Activated naive CD8-positive, alpha-beta T cell treated with anti-CD3 and anti-CD28 coated beads for 36 hours (primary cell): ENCODE measurements around the gene CELF2. TPM values are rescaled to one million over a fixed set of nuclear protein-coding genes. Genes with fewer than 3 reads are reported as not detected.

Experiments used
- DNase-seq: peaks from one replicate; pipeline ENCODE4 v3.0.0; 2021
- H3K27ac Mint-ChIP-seq: one replicate; pipeline ENCODE4 v1.8.0; 2022; ENCODE audit warnings: mild to moderate bottlenecking, moderate library complexity, mixed read lengths
- H3K27me3 Mint-ChIP-seq: one replicate; pipeline ENCODE4 v1.8.0; 2022; ENCODE audit warnings: mild to moderate bottlenecking, mixed read lengths
- H3K36me3 Mint-ChIP-seq: one replicate; pipeline ENCODE4 v1.8.0; 2021; ENCODE audit warnings: mild to moderate bottlenecking, mixed read lengths
- H3K4me1 Mint-ChIP-seq: one replicate; pipeline ENCODE4 v1.8.0; 2021; ENCODE audit warnings: mixed read lengths
- H3K4me3 Mint-ChIP-seq: one replicate; pipeline ENCODE4 v1.8.0; 2022; ENCODE audit warnings: mild to moderate bottlenecking, moderate library complexity, mixed read lengths
- H3K9me3 Mint-ChIP-seq: one replicate; pipeline ENCODE4 v1.8.0; 2022; ENCODE audit warnings: mixed read lengths
- total RNA-seq, 2 experiments: library from RNA; stranded (reverse); gene quantifications; one replicate each; pipeline ENCODE4 v1.2.3, GENCODE V29; 2021

Gene CELF2
- total RNA-seq, 2 experiments from 2014 or later = 137 to 139 TPM

DNA sequence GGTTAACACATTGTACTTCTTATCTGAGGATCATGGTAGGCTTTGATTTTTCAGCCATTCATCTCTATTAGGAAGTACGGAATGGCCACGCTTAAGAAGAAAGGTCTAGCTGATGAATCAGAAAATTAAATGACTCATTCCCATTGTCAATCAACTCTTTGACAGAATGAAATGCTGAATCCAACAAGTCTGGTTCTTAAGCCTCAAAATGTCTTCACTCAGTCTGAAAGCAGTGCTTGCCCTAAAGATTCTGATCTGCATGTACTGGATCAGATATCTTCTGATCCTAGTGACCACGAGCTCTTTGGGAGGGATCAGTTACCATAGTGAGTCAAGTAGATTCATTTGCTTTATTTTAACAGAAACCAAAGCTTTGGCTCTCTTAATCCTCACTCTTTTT is 5.7 kb upstream of the CELF2 start:
- no peaks in the 10 kb centered on the region for H3K36me3 Mint-ChIP-seq
- no peak for DNase-seq
- H3K4me3 Mint-ChIP-seq = no peak overlapping the region
- no peaks in the 10 kb centered on the region for H3K9me3 Mint-ChIP-seq
- H3K27ac Mint-ChIP-seq = no peak overlapping the region
- H3K27me3 Mint-ChIP-seq = peaks cover 85% of the 10 kb centered on the region
- H3K4me1 Mint-ChIP-seq = peaks cover 11% of the 10 kb centered on the region

DNA sequence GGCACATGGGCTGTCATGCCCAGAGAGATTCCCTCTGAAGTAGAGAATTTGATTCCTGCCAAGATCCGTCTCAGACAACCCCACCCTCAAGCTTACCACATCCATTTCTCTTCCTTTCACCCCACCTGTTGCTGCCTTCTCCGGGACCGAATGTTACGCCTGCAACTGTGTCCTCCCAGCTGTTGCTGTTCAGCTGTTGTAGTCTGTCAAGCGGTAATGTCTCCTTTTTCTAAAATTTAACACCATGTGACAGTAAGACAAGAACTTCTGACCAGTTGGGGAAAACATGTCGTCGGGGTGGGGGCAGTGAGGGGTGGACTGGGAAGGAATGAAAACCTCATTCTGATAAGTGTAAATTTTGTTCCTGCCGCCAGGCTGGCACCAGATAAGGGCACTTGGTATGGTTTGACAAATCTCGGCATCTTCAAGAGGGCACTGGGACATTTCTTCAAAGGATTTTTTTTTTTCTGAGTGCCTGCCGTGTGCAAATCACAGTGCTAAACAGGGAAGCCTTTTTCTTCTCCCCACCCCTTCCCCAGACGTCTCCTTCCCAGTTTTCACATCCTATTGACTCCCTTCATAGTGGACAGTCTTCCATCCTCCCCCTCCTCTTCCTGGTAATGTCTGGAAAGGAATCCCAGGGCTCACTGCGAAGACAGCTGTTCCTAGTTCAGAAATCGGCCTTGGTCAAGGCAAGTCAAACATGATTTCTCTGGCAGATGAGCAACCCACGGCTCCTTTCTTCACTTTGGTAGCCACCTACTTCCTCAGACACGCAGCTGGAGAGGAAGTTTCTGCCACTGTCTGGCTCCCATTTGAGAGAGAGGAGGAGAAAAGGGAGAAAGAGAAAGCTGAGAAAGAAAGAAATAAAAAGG is 5.0 kb upstream of the CELF2 start:
- peaks cover 86% of the 10 kb centered on the region for H3K27me3 Mint-ChIP-seq
- H3K27ac Mint-ChIP-seq = no peak overlapping the region
- H3K4me1 Mint-ChIP-seq = peaks cover 15% of the 10 kb centered on the region
- H3K36me3 Mint-ChIP-seq = no peaks in the 10 kb centered on the region
- no peak overlapping the region for H3K4me3 Mint-ChIP-seq
- no peaks in the 10 kb centered on the region for H3K9me3 Mint-ChIP-seq
- no peak for DNase-seq

DNA sequence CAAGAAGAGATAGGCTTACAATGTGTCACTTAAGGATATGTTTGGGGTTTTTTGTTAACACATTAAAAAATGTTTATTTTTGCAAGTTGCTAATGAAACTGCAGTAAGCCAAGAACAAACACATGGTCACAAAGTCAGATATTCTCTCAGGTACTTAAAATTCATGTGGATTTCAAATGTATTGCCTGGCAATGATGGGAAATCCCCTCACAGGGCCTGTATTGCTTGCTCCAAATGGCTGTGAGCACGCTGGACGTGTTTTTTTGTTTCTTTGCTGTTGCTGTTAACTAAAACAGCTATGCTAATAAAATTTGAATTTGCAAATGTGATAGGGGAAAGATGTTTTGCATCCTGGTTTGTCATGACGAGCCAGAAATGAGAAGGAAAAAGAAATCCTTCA is 3.8 kb upstream of the CELF2 start:
- peaks cover 78% of the 10 kb centered on the region for H3K27me3 Mint-ChIP-seq
- H3K4me3 Mint-ChIP-seq = no peak overlapping the region
- no peaks in the 10 kb centered on the region for H3K36me3 Mint-ChIP-seq
- no peak for DNase-seq
- H3K4me1 Mint-ChIP-seq = peaks cover 15% of the 10 kb centered on the region
- H3K9me3 Mint-ChIP-seq = no peaks in the 10 kb centered on the region
- no peak overlapping the region for H3K27ac Mint-ChIP-seq

DNA sequence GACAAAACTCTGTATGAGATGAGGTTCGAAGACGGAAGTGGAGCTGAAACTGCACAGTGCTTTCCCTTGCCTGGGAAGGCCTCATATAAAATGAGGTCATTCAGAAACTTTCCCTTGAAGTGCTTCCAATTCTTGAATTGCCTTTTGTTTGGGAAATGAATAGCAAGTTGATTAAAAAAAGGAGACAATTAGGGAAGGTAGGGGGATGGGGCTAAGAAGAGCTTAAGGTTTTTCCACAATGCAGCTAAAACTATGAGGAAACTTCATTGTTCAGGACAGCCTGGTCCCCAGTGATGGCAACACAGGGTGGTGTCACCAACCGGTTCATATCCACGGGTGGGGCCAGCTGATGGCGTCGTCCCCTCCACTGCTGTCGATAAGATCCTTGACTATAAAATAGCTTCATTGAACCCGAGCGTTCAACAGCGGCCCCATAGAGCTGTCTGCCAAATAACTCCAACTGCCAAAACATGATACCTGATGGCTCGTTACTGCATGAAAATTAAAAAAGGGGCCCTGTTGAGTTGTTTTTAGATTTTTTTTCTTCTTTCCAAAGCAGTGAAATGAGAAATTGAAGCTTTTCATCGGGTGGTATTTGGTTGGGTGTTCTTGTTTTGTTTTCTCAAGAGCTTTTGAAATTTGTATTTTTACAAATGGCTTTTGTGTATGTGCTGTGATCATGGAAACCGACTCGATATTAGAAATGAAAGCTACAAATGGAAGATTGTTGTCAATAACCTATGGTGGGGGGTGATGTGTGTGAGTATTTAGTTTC is 2.8 kb upstream of the CELF2 start:
- H3K4me3 Mint-ChIP-seq = no peak overlapping the region

DNA sequence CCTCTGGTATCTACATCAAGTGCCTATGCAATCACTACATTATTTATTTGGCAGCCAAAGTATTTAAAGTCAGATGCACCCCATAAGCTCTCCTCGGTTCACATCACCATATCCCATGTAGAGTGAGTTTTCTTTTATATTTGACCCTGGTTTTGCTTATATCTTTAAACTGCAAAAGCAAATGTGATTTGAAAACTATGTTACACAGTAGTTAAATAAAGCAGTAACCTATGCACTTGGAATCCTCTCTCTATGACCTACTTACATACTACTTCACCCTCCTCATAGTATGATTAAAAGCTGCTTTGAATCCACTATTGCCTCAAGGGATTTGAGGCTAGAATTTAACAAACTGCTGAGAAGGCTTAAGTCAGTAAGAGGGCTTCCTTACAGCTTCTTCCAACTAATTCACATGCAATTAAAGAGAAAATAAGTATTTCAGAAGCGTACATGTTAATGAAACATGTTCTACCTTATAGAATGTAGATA is 2.2 kb upstream of the CELF2 start:
- no peaks in the 10 kb centered on the region for H3K9me3 Mint-ChIP-seq
- H3K27me3 Mint-ChIP-seq = peaks cover 84% of the 10 kb centered on the region
- H3K36me3 Mint-ChIP-seq = no peaks in the 10 kb centered on the region
- H3K4me3 Mint-ChIP-seq = no peak overlapping the region
- no peak for DNase-seq
- no peak overlapping the region for H3K27ac Mint-ChIP-seq
- peaks cover 15% of the 10 kb centered on the region for H3K4me1 Mint-ChIP-seq

More for the DNA sequence above, 2.8 kb upstream of the CELF2 start:
- H3K36me3 Mint-ChIP-seq = no peaks in the 10 kb centered on the region
- H3K27ac Mint-ChIP-seq = no peak overlapping the region
- H3K27me3 Mint-ChIP-seq = peaks cover 84% of the 10 kb centered on the region
- no peak for DNase-seq
- no peaks in the 10 kb centered on the region for H3K9me3 Mint-ChIP-seq
- peaks cover 17% of the 10 kb centered on the region for H3K4me1 Mint-ChIP-seq

GRCh38 chr10:11017000-11017569 is 587 bp upstream of the CELF2 start:
- no peaks in the 10 kb centered on the region for H3K9me3 Mint-ChIP-seq
- H3K4me1 Mint-ChIP-seq = peaks cover 14% of the 10 kb centered on the region
- H3K27me3 Mint-ChIP-seq = peaks cover 83% of the 10 kb centered on the region
- no peaks in the 10 kb centered on the region for H3K36me3 Mint-ChIP-seq
- H3K27ac Mint-ChIP-seq = no peak overlapping the region
- DNase-seq = no peak
- H3K4me3 Mint-ChIP-seq = peak overlapping the region; percentile 61

DNA sequence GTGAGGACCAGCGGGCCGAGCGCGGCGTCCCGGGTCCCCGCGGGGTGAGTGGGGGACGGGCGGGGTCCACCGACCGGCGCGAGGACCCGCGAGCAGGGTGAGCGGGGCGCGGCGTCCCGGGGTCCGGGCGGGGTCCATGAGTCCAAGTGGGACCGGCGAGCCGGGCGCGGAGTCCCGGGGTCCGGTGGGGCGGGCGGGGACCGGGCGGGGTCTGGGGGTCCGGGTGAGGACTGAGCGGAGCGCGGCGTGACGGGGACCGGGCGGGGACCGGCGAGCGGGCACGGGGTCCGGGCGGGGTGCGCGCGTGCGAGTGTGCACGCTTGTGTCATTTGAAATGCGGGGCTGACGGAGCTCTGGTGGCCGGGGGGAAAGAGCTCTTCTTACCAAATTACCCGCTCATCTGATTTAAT is 765 bp downstream of the CELF2 start:
- Mint-ChIP-seq H3K27me3 (peaks cover 81% of the 10 kb centered on the region), H3K9me3 (no peaks in the 10 kb centered on the region), H3K36me3 (no peaks in the 10 kb centered on the region), H3K4me1 (peaks cover 12% of the 10 kb centered on the region), H3K4me3 (peak overlapping the region; percentile 76), H3K27ac (peak overlapping the region; percentile 12)
- peak; percentile 22 for DNase-seq

DNA sequence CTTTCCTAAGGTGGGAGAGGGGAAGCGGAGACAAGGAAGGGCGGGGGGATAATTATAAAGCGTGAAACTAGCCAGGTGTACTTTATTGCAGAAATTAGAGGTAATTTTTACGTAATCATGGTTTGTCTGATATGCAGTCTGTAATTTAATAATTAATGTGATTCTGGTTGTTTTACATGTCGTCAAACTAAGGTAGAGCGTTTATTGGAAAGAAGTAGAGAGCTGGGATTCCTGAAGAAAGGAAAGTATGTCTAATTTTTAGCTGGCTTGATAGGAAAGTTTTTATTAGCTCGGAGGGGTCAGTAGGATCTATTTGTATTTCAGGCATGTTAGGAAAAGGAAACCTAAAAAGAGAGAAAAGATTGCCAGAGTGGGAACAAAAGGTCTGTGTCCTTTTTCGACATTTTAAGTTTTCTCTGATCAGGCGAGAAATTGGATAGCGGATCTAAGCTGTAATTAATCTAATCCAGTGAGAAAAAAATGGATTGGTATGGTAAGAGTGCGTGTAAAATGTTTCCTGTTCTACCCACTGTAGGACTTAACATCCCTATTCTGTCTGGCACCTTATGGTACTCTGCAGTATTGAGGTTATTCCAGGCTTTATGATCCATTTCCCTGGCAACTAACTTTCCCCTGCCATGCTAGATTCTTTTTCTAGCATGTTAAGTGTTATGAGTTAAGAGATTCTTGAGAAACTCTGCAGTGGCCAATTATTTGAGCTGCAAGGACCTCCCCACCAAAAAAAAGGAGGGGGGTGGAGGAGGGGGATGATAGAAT is 1.4 kb downstream of the CELF2 start:
- Mint-ChIP-seq H3K27ac (peak overlapping the region; percentile 12), H3K9me3 (no peaks in the 10 kb centered on the region), H3K27me3 (peaks cover 77% of the 10 kb centered on the region), H3K4me1 (peaks cover 12% of the 10 kb centered on the region), H3K36me3 (no peaks in the 10 kb centered on the region), H3K4me3 (peak overlapping the region; percentile 76)
- DNase-seq = no peak

DNA sequence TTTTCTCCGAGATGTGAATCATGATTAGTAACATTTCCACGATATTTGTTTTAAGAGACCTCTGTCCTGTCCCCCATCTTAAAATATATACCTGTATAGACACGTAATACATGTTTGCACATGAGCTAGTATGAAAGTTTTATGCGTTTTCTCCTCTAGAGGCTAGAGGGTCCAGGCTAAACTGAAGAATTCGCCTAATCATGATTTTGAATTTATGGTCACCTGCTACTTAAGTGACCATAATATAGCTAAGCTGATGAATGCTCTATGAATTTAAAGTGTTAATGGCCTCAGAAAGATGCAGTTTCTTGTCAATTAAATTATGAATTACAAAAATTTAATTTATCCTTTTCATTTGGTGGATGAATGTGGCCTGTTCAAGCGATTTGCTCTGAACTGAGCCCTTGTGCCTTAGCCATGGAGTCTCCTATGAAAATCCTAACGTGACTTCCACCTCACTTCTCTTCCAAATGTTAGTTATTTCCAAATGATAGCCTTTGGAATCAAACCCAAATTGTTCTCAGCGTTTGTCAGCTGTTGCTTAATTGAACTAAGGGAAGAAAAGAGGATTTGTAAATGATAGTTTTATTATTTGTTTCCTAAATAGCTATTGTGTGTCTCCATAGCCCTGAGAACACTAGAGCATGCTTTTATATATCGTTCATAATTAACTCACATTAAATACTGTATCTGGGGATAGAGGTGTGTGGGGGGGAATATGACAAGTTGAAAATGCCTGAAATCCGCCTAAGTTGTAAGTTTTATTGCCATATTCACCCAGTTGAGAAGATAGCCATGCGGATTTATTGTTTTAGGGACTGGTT is 2.3 kb downstream of the CELF2 start:
- Mint-ChIP-seq H3K27ac (no peak overlapping the region), H3K4me3 (no peak overlapping the region), H3K4me1 (peaks cover 12% of the 10 kb centered on the region), H3K27me3 (peaks cover 69% of the 10 kb centered on the region), H3K9me3 (no peaks in the 10 kb centered on the region), H3K36me3 (no peaks in the 10 kb centered on the region)
- DNase-seq = no peak

DNA sequence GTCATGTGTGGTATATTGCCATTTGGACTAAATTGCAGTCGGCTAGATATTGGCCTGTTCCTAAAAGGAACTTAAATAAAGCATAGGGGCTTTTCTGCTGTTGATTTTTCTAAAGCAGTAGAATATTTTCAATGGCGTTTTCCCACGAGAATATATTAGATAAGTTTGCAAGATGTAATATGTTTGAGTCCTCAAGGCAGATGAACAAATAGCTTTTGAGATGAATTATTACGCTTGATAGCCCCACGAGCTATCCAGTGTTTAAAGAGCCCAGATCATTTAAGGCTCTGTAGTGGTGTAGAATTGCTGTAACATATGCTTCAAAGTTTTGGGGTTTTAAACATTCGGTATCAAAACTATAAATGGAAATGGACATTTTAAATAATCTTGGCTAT is 2.9 kb downstream of the CELF2 start:
- Mint-ChIP-seq H3K4me1 (peaks cover 12% of the 10 kb centered on the region), H3K36me3 (no peaks in the 10 kb centered on the region), H3K27me3 (peaks cover 63% of the 10 kb centered on the region), H3K27ac (no peak overlapping the region), H3K9me3 (no peaks in the 10 kb centered on the region), H3K4me3 (no peak overlapping the region)
- no peak for DNase-seq

- Mint-ChIP-seq H3K9me3 (no peaks in the 10 kb centered on the region), H3K4me3 (no peak overlapping the region), H3K36me3 (no peaks in the 10 kb centered on the region), H3K27ac (no peak overlapping the region), H3K27me3 (peaks cover 46% of the 10 kb centered on the region), H3K4me1 (peaks cover 10% of the 10 kb centered on the region)
- no peak for DNase-seq
Measured at GRCh38 chr10:11022213-11022612, 4.5 kb downstream of the CELF2 start.

- H3K4me3 Mint-ChIP-seq = no peak overlapping the region
- peaks cover 44% of the 10 kb centered on the region for H3K27me3 Mint-ChIP-seq
Measured at GRCh38 chr10:11023009-11023953, 5.6 kb downstream of the CELF2 start.

GRCh38 chr10:11024596-11024995 is 6.9 kb downstream of the CELF2 start:
- Mint-ChIP-seq H3K27ac (no peak overlapping the region), H3K36me3 (no peaks in the 10 kb centered on the region), H3K27me3 (peaks cover 36% of the 10 kb centered on the region), H3K4me1 (peaks cover 2% of the 10 kb centered on the region), H3K9me3 (no peaks in the 10 kb centered on the region), H3K4me3 (no peak overlapping the region)
- DNase-seq = no peak

More at GRCh38 chr10:11023009-11023953, 5.6 kb downstream of the CELF2 start:
- Mint-ChIP-seq H3K36me3 (no peaks in the 10 kb centered on the region), H3K4me1 (peaks cover 8% of the 10 kb centered on the region), H3K27ac (no peak overlapping the region), H3K9me3 (no peaks in the 10 kb centered on the region)
- DNase-seq = no peak
